Lung (tissue), 12 donors: Measurements from ENCODE around the gene ZBTB34. TPM values are rescaled to one million over a fixed set of nuclear protein-coding genes. Genes with fewer than 3 reads are reported as not detected.

Experiments
- ATAC-seq: fragments of 200-7000 bp; cut with Tn5 transposase; one replicate; pipeline ENCODE4 v1.9.1; 2020; ENCODE audit warnings: moderate number of reproducible peaks; ENCODE audit not compliant: insufficient read depth, low FRiP score
- DNase-seq, 3 donors: peaks; one replicate each; pipeline ENCODE4 v3.0.0-alpha.2; 2013 to 2017
- H3K27ac ChIP-seq, 2 donors: one replicate each; pipeline ENCODE4 v1.5.1; 2013; ENCODE audit warnings: mild to moderate bottlenecking in 2 of 2, moderate library complexity in 2 of 2, control low read depth in 1 of 2, inconsistent platforms in 1 of 2, low read depth in 1 of 2, low read length in 1 of 2
- H3K27me3 ChIP-seq, 3 donors: one replicate each; pipeline ENCODE4 v1.5.1; 2013; ENCODE audit warnings: low read length in 2 of 3; ENCODE audit not compliant: control insufficient read depth in 3 of 3, insufficient read depth in 3 of 3
- H3K36me3 ChIP-seq, 4 donors: one replicate each; pipeline ENCODE4 v1.5.1; 2013; ENCODE audit warnings: low read length in 4 of 4, mild to moderate bottlenecking in 1 of 4, moderate library complexity in 1 of 4; ENCODE audit not compliant: control insufficient read depth in 4 of 4, insufficient read depth in 4 of 4
- H3K4me1 ChIP-seq, 5 donors: one replicate each; pipeline ENCODE4 v1.5.1; 2013; ENCODE audit warnings: low read length in 5 of 5, mild to moderate bottlenecking in 2 of 5, moderate library complexity in 1 of 5; ENCODE audit not compliant: control insufficient read depth in 5 of 5, insufficient read depth in 5 of 5
- H3K4me3 ChIP-seq: one replicate; pipeline ENCODE4 v1.5.1; 2013; ENCODE audit warnings: mild to moderate bottlenecking, control low read depth, moderate library complexity
- H3K9ac ChIP-seq, 2 donors: one replicate each; pipeline ENCODE4 v1.5.1; 2013; ENCODE audit warnings: low read length in 2 of 2, control low read depth in 1 of 2; ENCODE audit not compliant: insufficient read depth in 1 of 2
- H3K9me3 ChIP-seq, 4 donors: one replicate each; pipeline ENCODE4 v1.5.1; 2013; ENCODE audit warnings: low read length in 3 of 4, mild to moderate bottlenecking in 1 of 4, moderate library complexity in 1 of 4; ENCODE audit not compliant: control insufficient read depth in 4 of 4, insufficient read depth in 3 of 4
- CTCF ChIP-seq: IDR thresholded peaks from 2 replicates; pipeline ENCODE4 v1.5.1; 2012; ENCODE audit warnings: mild to moderate bottlenecking; ENCODE audit errors: control extremely low read depth, extremely low read depth
- WGBS, 2 donors: extraction: QIAGEN DNeasy Blood & Tissue Kit; methylation state at CpG; one replicate each; pipeline ENCODE4 v1.1.7; 2013; 5-methylcytosine and 5-hydroxymethylcytosine counted together
- polyA plus RNA-seq, 2 donors: library from polyadenylated mRNA; stranded (reverse); fragments of 200-250 nt; gene quantifications; one replicate each; pipeline ENCODE4 v1.2.1, GENCODE V29; 2013
- total RNA-seq, 2 donors: library from RNA; depleted of rRNA in 1 of 2; stranded (reverse); fragments of >200 nt in 1 of 2; gene quantifications; one replicate each; pipeline ENCODE4 v1.2.1, GENCODE V29; 2014 to 2021
- donor health status: control.
- donor health status: control.
- donor health status: Bipolar disorder and iron deficiency.
- donor health status: healthy.
- donor health status: DM: yes; HTN: yes; CAD: no.

ZBTB34 gene
- total and polyA plus RNA-seq, 4 donors = 3.2 to 35.6 (median 7.7) TPM

GRCh38 chr9:126839301-126839700 is 21.1 kb upstream of the ZBTB34 start:
- no peak overlapping the region for H3K27ac ChIP-seq
- TF ChIP-seq CTCF = no peak
- WGBS, 2 donors = 89 to 90% methylated on average over 8 of the region's 8 CpGs

GRCh38 chr9:126842220-126842842 is 18.1 kb upstream of the ZBTB34 start:
- no peaks in the 10 kb centered on the region for H3K9me3 ChIP-seq
- 92 to 96% methylated on average over 13 of the region's 13 CpGs for WGBS, 2 donors
- H3K27ac ChIP-seq = no peak overlapping the region
- peaks cover 0 to 9% (median 0%) of the 10 kb centered on the region in 5 donors for H3K4me1 ChIP-seq
- no peak for DNase-seq
- TF ChIP-seq CTCF = no peak
- ATAC-seq = no peak
- peaks cover 0 to 5% (median 0%) of the 10 kb centered on the region in 4 donors for H3K36me3 ChIP-seq
- no peaks in the 10 kb centered on the region for H3K27me3 ChIP-seq
- no peak overlapping the region for H3K9ac ChIP-seq
- no peak overlapping the region for H3K4me3 ChIP-seq

More at GRCh38 chr9:126839301-126839700, 21.1 kb upstream of the ZBTB34 start:
- Histone ChIP-seq H3K36me3 (peaks cover 0 to 7% (median 2%) of the 10 kb centered on the region in 4 donors), H3K27me3 (no peaks in the 10 kb centered on the region), H3K4me3 (no peak overlapping the region), H3K9ac (no peak overlapping the region), H3K9me3 (no peaks in the 10 kb centered on the region), H3K4me1 (peaks cover 0 to 12% (median 0%) of the 10 kb centered on the region in 5 donors)
- ATAC-seq = no peak
- no peak for DNase-seq

GRCh38 chr9:126842977-126843799 is 17.3 kb upstream of the ZBTB34 start:
- DNase-seq (no peak), ATAC-seq (no peak)
- Histone ChIP-seq H3K9me3 (no peaks in the 10 kb centered on the region), H3K4me1 (peaks cover 0 to 7% (median 0%) of the 10 kb centered on the region in 5 donors), H3K9ac (no peak overlapping the region), H3K27ac (no peak overlapping the region), H3K4me3 (no peak overlapping the region), H3K36me3 (peaks cover 0 to 5% (median 0%) of the 10 kb centered on the region in 4 donors), H3K27me3 (no peaks in the 10 kb centered on the region)
- 68% methylated on average over 10 of the region's 10 CpGs for WGBS, 2 donors
- TF ChIP-seq CTCF = no peak
